ENCODE data around the gene POM121C.

- TF ChIP-seq YY1 (IDR thresholded peaks at IDR 0.05; ENCODE audit: low read depth): no peak
- no peak for TF ChIP-seq EGR1 (IDR thresholded peaks at IDR 0.05)
- no peak for TF ChIP-seq EP300 (IDR thresholded peaks at IDR 0.05; ENCODE audit: borderline replicate concordance)
- no peak for TF ChIP-seq TAF1 (IDR thresholded peaks at IDR 0.05; ENCODE audit: low read depth)
- no peak for TF ChIP-seq ZBTB7A (IDR thresholded peaks at IDR 0.05; ENCODE audit: low read depth)
- no peak for TF ChIP-seq RAD21 (IDR thresholded peaks at IDR 0.05; ENCODE audit: low read depth)
- no peak for TF ChIP-seq REST (IDR thresholded peaks at IDR 0.05; ENCODE audit: low read depth)
- TF ChIP-seq, protein P1, sequence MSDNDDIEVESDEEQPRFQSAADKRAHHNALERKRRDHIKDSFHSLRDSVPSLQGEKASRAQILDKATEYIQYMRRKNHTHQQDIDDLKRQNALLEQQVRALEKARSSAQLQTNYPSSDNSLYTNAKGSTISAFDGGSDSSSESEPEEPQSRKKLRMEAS (IDR thresholded peaks at IDR 0.05): no peak
- no peak for TF ChIP-seq USF1 (IDR thresholded peaks at IDR 0.05)
These were observed 47.8 kb upstream of the POM121C start for GRCh38 chr7:75533926-75534325.
